Brain microvascular endothelial cell (primary cell): ENCODE results near the gene ELOVL6.

Experiments used
- DNase-seq: peaks from one replicate; pipeline ENCODE4 v3.0.0-alpha.2; 2020
- H3K27ac ChIP-seq: fragments of 250-450 bp; sonication (Bioruptor Pico); 2 replicates; pipeline ENCODE4 v1.5.1; 2020; ENCODE audit warnings: mild to moderate bottlenecking, moderate library complexity
- H3K27me3 ChIP-seq: fragments of 250-450 bp; sonication (Bioruptor Pico); replicated peaks from 2 replicates; pipeline ENCODE4 v1.5.1; 2020; ENCODE audit warnings: mild to moderate bottlenecking
- H3K36me3 ChIP-seq: fragments of 250-450 bp; sonication (Bioruptor Pico); replicated peaks from 2 replicates; pipeline ENCODE4 v1.5.1; 2020; ENCODE audit warnings: mild to moderate bottlenecking
- H3K4me3 ChIP-seq: 2 replicates; pipeline ENCODE4 v1.5.1; 2011; ENCODE audit warnings: low read depth, mild to moderate bottlenecking, control low read depth, low read length, moderate library complexity
- CTCF ChIP-seq: IDR thresholded peaks from 2 replicates; pipeline ENCODE4 v1.5.1; 2011; ENCODE audit warnings: low read depth, mild to moderate bottlenecking, moderate library complexity, low read length, control low read depth, inconsistent platforms; ENCODE audit errors: missing control alignments
- in situ Hi-C: cut with HindIII; loops from 2 replicates; pipeline ENCODE4 v1.10.0; 2017; ENCODE audit warnings: low sequenced_read_pairs, low pct_ligation_motif_present

The ELOVL6 gene

GRCh38 chr4:110003401-110004187, 194.8 kb downstream of the ELOVL6 start:
- no peak for TF ChIP-seq CTCF
- DNase-seq = no peak
- in situ Hi-C loops = loop anchor here (25.0 kb wide), 1 partner anchor 509 kb away; no protein-coding TSS in a partner anchor
- Histone ChIP-seq H3K27ac (no peak overlapping the region), H3K36me3 (no peaks in the 10 kb centered on the region), H3K4me3 (no peak overlapping the region), H3K27me3 (no peaks in the 10 kb centered on the region)

DNA sequence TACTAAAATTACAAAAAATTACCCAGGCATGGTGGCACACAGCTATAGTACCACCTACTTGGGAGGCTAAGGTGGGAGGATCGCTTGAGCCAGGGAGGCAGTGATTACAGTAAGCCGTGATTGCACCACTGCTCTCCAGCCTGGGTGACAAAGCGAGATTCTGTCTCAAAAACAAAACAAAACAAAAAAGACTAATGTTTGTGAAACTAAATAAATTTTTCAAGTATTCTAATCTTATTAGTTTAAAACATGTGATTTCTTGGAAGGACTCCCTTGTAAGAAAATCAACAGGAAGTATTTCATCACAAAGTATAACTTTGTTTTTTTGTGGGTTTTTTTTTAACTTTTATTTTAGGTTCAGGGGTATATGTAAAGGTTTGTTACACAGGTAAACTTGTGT, 196.1 kb downstream of the ELOVL6 start:
- Histone ChIP-seq H3K27me3 (no peaks in the 10 kb centered on the region), H3K4me3 (no peak overlapping the region), H3K36me3 (no peaks in the 10 kb centered on the region), H3K27ac (no peak overlapping the region)
- no peak for DNase-seq
- no peak for TF ChIP-seq CTCF
- in situ Hi-C loops = loop anchor here (25.0 kb wide), 1 partner anchor 510 kb away; no protein-coding TSS in a partner anchor

DNA sequence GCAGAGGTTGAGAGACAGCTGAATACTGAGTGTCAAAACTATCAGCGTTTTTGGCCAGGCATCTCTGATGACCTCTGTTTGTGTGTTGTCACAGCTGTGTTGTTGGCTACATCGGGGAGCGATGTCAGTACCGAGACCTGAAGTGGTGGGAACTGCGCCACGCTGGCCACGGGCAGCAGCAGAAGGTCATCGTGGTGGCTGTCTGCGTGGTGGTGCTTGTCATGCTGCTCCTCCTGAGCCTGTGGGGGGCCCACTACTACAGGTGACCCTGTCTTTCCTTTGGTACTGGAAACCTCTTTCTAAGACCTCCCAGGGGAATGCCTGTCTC, 198.9 kb downstream of the ELOVL6 start:
- H3K27ac ChIP-seq = no peak overlapping the region
- in situ Hi-C loops = no loop called here
- no peak for TF ChIP-seq CTCF
- H3K36me3 ChIP-seq = no peaks in the 10 kb centered on the region
- DNase-seq = no peak
- no peak overlapping the region for H3K4me3 ChIP-seq
- no peaks in the 10 kb centered on the region for H3K27me3 ChIP-seq

DNA sequence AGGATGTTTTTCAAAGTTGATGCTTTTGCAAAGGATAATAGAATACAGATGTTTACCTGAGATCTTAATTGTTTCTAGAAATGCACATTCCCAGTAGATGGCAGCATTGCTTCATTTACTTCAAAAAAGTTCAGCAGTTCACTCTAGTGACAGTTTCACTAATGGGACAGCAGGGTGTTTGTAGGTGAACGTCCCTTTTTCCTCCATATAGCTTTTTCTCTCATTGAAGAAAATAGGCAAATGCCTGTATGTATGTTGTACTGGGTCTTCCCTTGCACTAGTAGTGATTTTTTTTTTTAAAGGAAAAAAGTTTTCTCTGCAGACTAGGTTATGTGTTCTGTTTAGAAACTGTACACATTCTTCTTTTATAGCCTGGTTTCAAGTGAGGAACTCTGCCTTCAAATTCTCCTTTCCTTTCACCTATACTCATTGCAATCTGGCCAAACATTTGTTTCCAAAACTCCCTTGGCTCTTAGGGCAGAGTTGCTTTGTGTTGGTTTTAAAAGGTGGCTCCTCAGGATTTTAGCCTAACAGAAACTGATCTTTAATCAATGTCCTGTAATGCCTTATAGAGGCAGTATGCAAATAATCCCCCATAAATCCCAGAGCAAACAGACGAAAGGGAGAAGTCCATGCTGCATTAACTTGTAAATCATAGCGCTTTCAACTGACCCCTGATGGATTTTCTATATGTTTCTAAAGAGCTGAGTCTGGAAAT, 199.4 kb downstream of the ELOVL6 start:
- DNase-seq = peak; percentile 43
- no peak overlapping the region for H3K27ac ChIP-seq
- H3K27me3 ChIP-seq = no peaks in the 10 kb centered on the region
- TF ChIP-seq CTCF = peak; percentile 44
- H3K36me3 ChIP-seq = no peaks in the 10 kb centered on the region
- in situ Hi-C loops = no loop called here
- H3K4me3 ChIP-seq = no peak overlapping the region

DNA sequence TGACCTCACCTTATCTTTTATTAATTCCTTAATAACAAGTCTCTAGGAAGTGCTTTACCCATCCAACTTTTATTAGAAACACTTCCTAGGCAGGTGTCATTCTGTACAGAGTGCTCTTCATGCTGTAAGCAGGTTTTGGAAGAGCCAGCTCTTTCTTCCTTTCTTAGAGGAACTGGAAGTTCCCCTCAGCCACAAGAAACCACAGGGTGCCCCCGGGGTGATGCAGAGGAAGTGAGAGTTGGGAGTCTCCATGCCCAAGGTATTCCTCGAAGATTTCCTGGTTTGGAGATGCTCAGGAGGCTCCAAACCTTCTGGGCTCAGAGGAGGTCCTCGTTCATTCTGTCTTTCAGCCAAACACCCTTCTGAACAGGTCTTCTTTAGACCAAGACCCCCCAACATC, 201.9 kb downstream of the ELOVL6 start:
- Histone ChIP-seq H3K27ac (no peak overlapping the region), H3K27me3 (no peaks in the 10 kb centered on the region), H3K36me3 (no peaks in the 10 kb centered on the region), H3K4me3 (no peak overlapping the region)
- no peak for DNase-seq
- TF ChIP-seq CTCF = no peak
- in situ Hi-C loops = no loop called here
